Mesenchymal stem cell (in vitro differentiated cells and primary cell): ENCODE data around the gene MAPK1IP1L.

Experiments used
- DNase-seq: peaks from one replicate; pipeline ENCODE4 v3.0.0-alpha.2; 2013
- H2AFZ ChIP-seq: one replicate; pipeline ENCODE4 v1.6.1; 2013; ENCODE audit warnings: low read depth, mild to moderate bottlenecking, control low read depth, inconsistent platforms, low read length, moderate library complexity
- H2AK5ac ChIP-seq: 2 replicates; pipeline ENCODE4 v1.6.1; 2013; ENCODE audit warnings: low read length, moderate library complexity, mild to moderate bottlenecking, inconsistent platforms; ENCODE audit not compliant: severe bottlenecking
- H2BK120ac ChIP-seq: one replicate; pipeline ENCODE4 v1.6.1; 2013; ENCODE audit warnings: low read depth, mild to moderate bottlenecking, inconsistent platforms, low read length, moderate library complexity
- H2BK12ac ChIP-seq, 2 experiments: one replicate each; pipeline ENCODE4 v1.6.1; 2013; ENCODE audit warnings: inconsistent platforms in 2 of 2, low read length in 2 of 2, mild to moderate bottlenecking in 2 of 2, moderate library complexity in 2 of 2, control low read depth in 1 of 2
- H2BK15ac ChIP-seq: one replicate; pipeline ENCODE4 v1.6.1; 2013; ENCODE audit warnings: mild to moderate bottlenecking, low read depth, inconsistent platforms; ENCODE audit not compliant: poor library complexity, severe bottlenecking
- H2BK5ac ChIP-seq: 2 replicates; pipeline ENCODE4 v1.6.1; 2013; ENCODE audit warnings: low read depth, mild to moderate bottlenecking, low read length, control low read depth, inconsistent platforms; ENCODE audit not compliant: poor library complexity, severe bottlenecking
- H3K14ac ChIP-seq, 2 experiments: one replicate each; pipeline ENCODE4 v1.6.1; 2013; ENCODE audit warnings: inconsistent platforms in 2 of 2, low read length in 2 of 2, control low read depth in 1 of 2, mild to moderate bottlenecking in 1 of 2, moderate library complexity in 1 of 2
- H3K18ac ChIP-seq, 2 experiments: one replicate each; pipeline ENCODE4 v1.6.1; 2013; ENCODE audit warnings: inconsistent platforms in 2 of 2, low read length in 2 of 2, control low read depth in 1 of 2, low read depth in 1 of 2, mild to moderate bottlenecking in 1 of 2
- H3K23ac ChIP-seq, 2 experiments: one replicate each; pipeline ENCODE4 v1.6.1; 2013; ENCODE audit warnings: inconsistent platforms in 2 of 2, low read length in 2 of 2, mild to moderate bottlenecking in 2 of 2, moderate library complexity in 2 of 2, control low read depth in 1 of 2
- H3K27ac ChIP-seq: 2 replicates; pipeline ENCODE4 v1.5.1; 2013; ENCODE audit warnings: mild to moderate bottlenecking, moderate library complexity, low read length, control low read depth, inconsistent platforms; ENCODE audit not compliant: poor library complexity, severe bottlenecking
- H3K27me3 ChIP-seq, 2 experiments: 2 replicates each; pipeline versions ENCODE4 v1.6.1 to v1.7.0; 2013; ENCODE audit warnings: low read length in 2 of 2, mild to moderate bottlenecking in 2 of 2, moderate library complexity in 2 of 2, control low read depth in 1 of 2, inconsistent platforms in 1 of 2; ENCODE audit not compliant: control insufficient read depth in 1 of 2, insufficient read depth in 1 of 2
- H3K36me3 ChIP-seq, 2 experiments: 2 replicates each; pipeline versions ENCODE4 v1.6.1 to v1.7.0; 2013; ENCODE audit warnings: low read length in 2 of 2, control low read depth in 1 of 2, inconsistent platforms in 1 of 2, low read depth in 1 of 2, mild to moderate bottlenecking in 1 of 2; ENCODE audit not compliant: insufficient read depth in 2 of 2, control insufficient read depth in 1 of 2
- H3K4ac ChIP-seq, 2 experiments: one replicate each; pipeline ENCODE4 v1.6.1; 2013; ENCODE audit warnings: inconsistent platforms in 2 of 2, low read length in 2 of 2, mild to moderate bottlenecking in 2 of 2, moderate library complexity in 2 of 2, control low read depth in 1 of 2, low read depth in 1 of 2
- H3K4me1 ChIP-seq: 2 replicates; pipeline ENCODE4 v1.6.1; 2013; ENCODE audit warnings: low read depth, low read length, control low read depth; ENCODE audit not compliant: control insufficient read depth, insufficient read depth
- H3K4me2 ChIP-seq: 2 replicates; pipeline ENCODE4 v1.6.1; 2013; ENCODE audit warnings: low read length, mild to moderate bottlenecking, inconsistent platforms; ENCODE audit not compliant: poor library complexity, severe bottlenecking
- H3K4me3 ChIP-seq, 2 experiments: 2 replicates each; pipeline versions ENCODE4 v1.5.1 to v1.7.0; 2013; ENCODE audit warnings: low read length in 2 of 2, mild to moderate bottlenecking in 2 of 2, control low read depth in 1 of 2, low read depth in 1 of 2; ENCODE audit not compliant: insufficient read depth in 1 of 2
- H3K79me1 ChIP-seq: replicated peaks from 2 replicates; pipeline ENCODE4 v1.6.1; 2013; ENCODE audit warnings: mild to moderate bottlenecking, control low read depth, low read length, inconsistent platforms; ENCODE audit not compliant: poor library complexity, severe bottlenecking
- H3K9ac ChIP-seq: 2 replicates; pipeline ENCODE4 v1.7.0; 2013; ENCODE audit warnings: mild to moderate bottlenecking, low read length, moderate library complexity
- H3K9me3 ChIP-seq: 2 replicates; pipeline ENCODE4 v1.7.0; 2013; ENCODE audit warnings: mild to moderate bottlenecking, low read length; ENCODE audit not compliant: control insufficient read depth
- H4K8ac ChIP-seq: one replicate; pipeline ENCODE4 v1.6.1; 2013; ENCODE audit warnings: inconsistent platforms, mild to moderate bottlenecking, low read length, moderate library complexity
- H4K91ac ChIP-seq: one replicate; pipeline ENCODE4 v1.6.1; 2013; ENCODE audit warnings: mild to moderate bottlenecking, low read length, inconsistent platforms
- WGBS: methylation state at CpG from one replicate; pipeline ENCODE4 v1.1.7; 2013; ENCODE audit warnings: mixed read lengths; 5-methylcytosine and 5-hydroxymethylcytosine counted together

The MAPK1IP1L gene

GRCh38 chr14:55070981-55071411 lies 19.5 kb downstream of the MAPK1IP1L start:
- no peak overlapping the region for H2AFZ ChIP-seq
- peak overlapping the region; percentile 86 for H3K9ac ChIP-seq
- H2BK12ac ChIP-seq = peak overlapping the region in 1 of 2 experiments; percentile 67
- H3K9me3 ChIP-seq = no peaks in the 10 kb centered on the region
- H3K23ac ChIP-seq = no peak overlapping the region
- peaks cover 0 to 26% of the 10 kb centered on the region in 2 experiments for H3K36me3 ChIP-seq
- H3K14ac ChIP-seq = no peak overlapping the region
- no peak overlapping the region for H3K4me2 ChIP-seq
- peaks cover 5% of the 10 kb centered on the region for H3K79me1 ChIP-seq
- H3K4ac ChIP-seq = no peak overlapping the region
- no peak overlapping the region for H4K91ac ChIP-seq
- H4K8ac ChIP-seq = no peak overlapping the region
- DNase-seq = peak; percentile 47
- no peaks in the 10 kb centered on the region for H3K27me3 ChIP-seq
- no peak overlapping the region for H3K27ac ChIP-seq
- 77% methylated on average over 4 of the region's 4 CpGs for WGBS
- no peak overlapping the region for H2BK15ac ChIP-seq
- H2BK5ac ChIP-seq = no peak overlapping the region
- no peak overlapping the region for H3K18ac ChIP-seq
- H3K4me1 ChIP-seq = peaks cover 8% of the 10 kb centered on the region
- H3K4me3 ChIP-seq = no peak overlapping the region
- H2BK120ac ChIP-seq = no peak overlapping the region
- no peak overlapping the region for H2AK5ac ChIP-seq

GRCh38 chr14:55071870-55072640 lies 20.6 kb downstream of the MAPK1IP1L start:
- Histone ChIP-seq H4K91ac (no peak overlapping the region), H2AFZ (no peak overlapping the region), H3K4ac (no peak overlapping the region), H3K18ac (no peak overlapping the region), H3K27me3 (no peaks in the 10 kb centered on the region), H2AK5ac (no peak overlapping the region), H3K4me3 (no peak overlapping the region), H2BK15ac (no peak overlapping the region), H3K14ac (no peak overlapping the region), H3K36me3 (peaks cover 0 to 18% of the 10 kb centered on the region in 2 experiments), H2BK12ac (no peak overlapping the region), H3K4me2 (no peak overlapping the region), H2BK5ac (no peak overlapping the region), H2BK120ac (no peak overlapping the region), H3K79me1 (peaks cover 4% of the 10 kb centered on the region), H3K4me1 (peaks cover 8% of the 10 kb centered on the region), H4K8ac (no peak overlapping the region), H3K23ac (no peak overlapping the region), H3K9me3 (no peaks in the 10 kb centered on the region), H3K9ac (peak overlapping the region; percentile 86), H3K27ac (peak overlapping the region; percentile 60)
- DNase-seq = peak; percentile 95
- 55% methylated on average over 9 of the region's 10 CpGs for WGBS

GRCh38 chr14:55073856-55074255 lies 22.4 kb downstream of the MAPK1IP1L start:
- Histone ChIP-seq H2AK5ac (no peak overlapping the region), H3K14ac (no peak overlapping the region), H3K36me3 (peaks cover 0 to 5% of the 10 kb centered on the region in 2 experiments), H2AFZ (no peak overlapping the region), H3K4me2 (no peak overlapping the region), H3K9ac (peak overlapping the region; percentile 60), H3K23ac (no peak overlapping the region), H2BK120ac (no peak overlapping the region), H3K27me3 (no peaks in the 10 kb centered on the region), H3K9me3 (no peaks in the 10 kb centered on the region), H3K4me1 (peaks cover 8% of the 10 kb centered on the region), H3K4ac (no peak overlapping the region), H2BK5ac (no peak overlapping the region), H3K4me3 (no peak overlapping the region), H2BK15ac (no peak overlapping the region), H4K91ac (no peak overlapping the region), H3K79me1 (peaks cover 2% of the 10 kb centered on the region), H3K18ac (no peak overlapping the region), H4K8ac (no peak overlapping the region), H2BK12ac (no peak overlapping the region), H3K27ac (no peak overlapping the region)
- no CpG with 5 or more reads among the region's 2 CpGs for WGBS
- peak; percentile 60 for DNase-seq

GRCh38 chr14:55074662-55075061 lies 23.2 kb downstream of the MAPK1IP1L start:
- H2BK12ac ChIP-seq = no peak overlapping the region
- H3K4ac ChIP-seq = no peak overlapping the region
- no peak overlapping the region for H2BK5ac ChIP-seq
- peak overlapping the region; percentile 60 for H3K9ac ChIP-seq
- H3K18ac ChIP-seq = no peak overlapping the region
- H3K4me3 ChIP-seq = peak overlapping the region in 1 of 2 experiments; percentile 7
- no peak overlapping the region for H4K91ac ChIP-seq
- H2AFZ ChIP-seq = no peak overlapping the region
- no peak overlapping the region for H3K27ac ChIP-seq
- H3K79me1 ChIP-seq = peaks cover 2% of the 10 kb centered on the region
- peaks cover 0 to 3% of the 10 kb centered on the region in 2 experiments for H3K36me3 ChIP-seq
- no peak overlapping the region for H2BK15ac ChIP-seq
- no peaks in the 10 kb centered on the region for H3K27me3 ChIP-seq
- H4K8ac ChIP-seq = no peak overlapping the region
- peak; percentile 35 for DNase-seq
- H3K4me2 ChIP-seq = no peak overlapping the region
- no peak overlapping the region for H3K23ac ChIP-seq
- no peak overlapping the region for H2BK120ac ChIP-seq
- H3K4me1 ChIP-seq = peaks cover 8% of the 10 kb centered on the region
- no peak overlapping the region for H2AK5ac ChIP-seq
- H3K9me3 ChIP-seq = no peaks in the 10 kb centered on the region
- H3K14ac ChIP-seq = no peak overlapping the region
- WGBS = 33% methylated on average over 5 of the region's 5 CpGs
